Measurements from ENCODE around the gene ITGA2B.

GRCh38 chr17:44383363-44383762, 6.1 kb downstream of the ITGA2B start:
- TF ChIP-seq, protein P1, sequence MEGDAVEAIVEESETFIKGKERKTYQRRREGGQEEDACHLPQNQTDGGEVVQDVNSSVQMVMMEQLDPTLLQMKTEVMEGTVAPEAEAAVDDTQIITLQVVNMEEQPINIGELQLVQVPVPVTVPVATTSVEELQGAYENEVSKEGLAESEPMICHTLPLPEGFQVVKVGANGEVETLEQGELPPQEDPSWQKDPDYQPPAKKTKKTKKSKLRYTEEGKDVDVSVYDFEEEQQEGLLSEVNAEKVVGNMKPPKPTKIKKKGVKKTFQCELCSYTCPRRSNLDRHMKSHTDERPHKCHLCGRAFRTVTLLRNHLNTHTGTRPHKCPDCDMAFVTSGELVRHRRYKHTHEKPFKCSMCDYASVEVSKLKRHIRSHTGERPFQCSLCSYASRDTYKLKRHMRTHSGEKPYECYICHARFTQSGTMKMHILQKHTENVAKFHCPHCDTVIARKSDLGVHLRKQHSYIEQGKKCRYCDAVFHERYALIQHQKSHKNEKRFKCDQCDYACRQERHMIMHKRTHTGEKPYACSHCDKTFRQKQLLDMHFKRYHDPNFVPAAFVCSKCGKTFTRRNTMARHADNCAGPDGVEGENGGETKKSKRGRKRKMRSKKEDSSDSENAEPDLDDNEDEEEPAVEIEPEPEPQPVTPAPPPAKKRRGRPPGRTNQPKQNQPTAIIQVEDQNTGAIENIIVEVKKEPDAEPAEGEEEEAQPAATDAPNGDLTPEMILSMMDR (conservative IDR thresholded peaks at IDR 0.05; ENCODE audit: low read depth, low read length) = no peak
- TF ChIP-seq EZH2 (IDR thresholded peaks at IDR 0.05; ENCODE audit: borderline replicate concordance, low read depth, low read length, poor library complexity, severe bottlenecking) = no peak

Data from A673 (cell line).